Uterus (tissue), 4 donors: ENCODE data around the gene DQX1. TPM values are rescaled to one million over a fixed set of nuclear protein-coding genes. Genes with fewer than 3 reads are reported as not detected.

Experiments used
- DNase-seq, 2 donors: peaks; one replicate each; pipeline ENCODE4 v3.0.0-alpha.2; 2019 to 2020
- H3K27ac ChIP-seq, 2 donors: fragments of 200-600 bp; sonication (generic); 1 replicate in 1 of 2; 2 replicates in 1 of 2; pipeline ENCODE4 v1.5.1; 2016 to 2018
- H3K27me3 ChIP-seq, 2 donors: fragments of 200-600 bp; sonication (generic); one replicate each; pipeline ENCODE4 v1.5.1; 2018 to 2019; ENCODE audit warnings: control low read depth in 1 of 2
- H3K36me3 ChIP-seq, 2 donors: fragments of 200-600 bp; sonication (generic); one replicate each; pipeline ENCODE4 v1.5.1; 2019; ENCODE audit warnings: control low read depth in 1 of 2
- H3K4me1 ChIP-seq, 2 donors: fragments of 200-600 bp; sonication (generic); one replicate each; pipeline ENCODE4 v1.5.1; 2018 to 2019; ENCODE audit warnings: control low read depth in 1 of 2
- H3K4me3 ChIP-seq, 2 donors: fragments of 200-600 bp; sonication (generic); 1 replicate in 1 of 2; 2 replicates in 1 of 2; pipeline ENCODE4 v1.5.1; 2018 to 2019; ENCODE audit warnings: mild to moderate bottlenecking in 1 of 2
- H3K9me3 ChIP-seq, 2 donors: fragments of 200-600 bp; sonication (generic); one replicate each; pipeline ENCODE4 v1.5.1; 2019; ENCODE audit warnings: control low read depth in 1 of 2
- POLR2A ChIP-seq, 2 donors: fragments of 450-650 bp; IDR thresholded peaks; one replicate each; pipeline ENCODE4 v1.6.1; 2016; ENCODE audit warnings: antibody characterized with exemption in 2 of 2, mild to moderate bottlenecking in 1 of 2, moderate library complexity in 1 of 2
- intact Hi-C: fragments of 100-400 bp; cut with DNase I; formaldehyde crosslinking; loops from one replicate; pipeline ENCODE4 v1.15.1; 2023; ENCODE audit warnings: low total_unique reads
- total RNA-seq, 4 donors: library from RNA; depleted of rRNA in 3 of 4; stranded (reverse); fragments of >200 nt in 3 of 4; gene quantifications; one replicate each; pipeline versions ENCODE4 v1.1.0 to v1.2.4, GENCODE V29; 2014 to 2023
- TF ChIP-seq, protein P1 (sequence below), 4 experiments: fragments of 200-600 bp in 2 of 4; fragments of 450-650 bp in 2 of 4; sonication (generic) in 2 of 4; IDR thresholded peaks; one replicate each; pipeline ENCODE4 v1.5.1; 2016 to 2019; ENCODE audit warnings: antibody characterized with exemption in 4 of 4, mild to moderate bottlenecking in 2 of 4, moderate library complexity in 1 of 4
- donor health status: DM: yes; HTN: yes; CAD: no.

Gene DQX1
- total RNA-seq, 4 donors from 2014 or later = not detected

DNA sequence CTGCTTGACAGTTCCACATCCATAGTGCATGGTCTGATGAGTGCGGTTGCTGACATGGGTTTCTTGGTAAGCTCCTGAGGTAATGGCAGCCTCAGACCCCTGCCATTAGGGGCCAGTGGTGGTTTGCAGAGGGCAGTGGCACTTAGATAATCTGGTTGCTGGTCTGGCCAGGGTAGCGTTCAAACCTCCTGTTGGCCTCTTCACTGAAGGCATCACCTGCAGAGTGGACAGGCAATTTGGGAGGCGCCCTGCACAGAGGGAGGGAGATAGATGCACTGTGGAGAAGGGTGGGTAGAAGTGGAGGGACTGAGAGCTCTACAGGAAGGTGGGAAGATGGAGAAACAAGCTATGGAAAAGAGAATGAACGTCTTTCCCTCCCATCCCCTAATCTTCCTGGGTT lies 7.4 kb upstream of the DQX1 start:
- Histone ChIP-seq H3K27ac (no peak overlapping the region), H3K4me1 (peaks cover 0 to 7% of the 10 kb centered on the region in 2 donors), H3K27me3 (no peaks in the 10 kb centered on the region), H3K36me3 (no peaks in the 10 kb centered on the region), H3K4me3 (no peak overlapping the region), H3K9me3 (no peaks in the 10 kb centered on the region)
- intact Hi-C loops = no loop called here
- no peak for DNase-seq
- TF ChIP-seq POLR2A (IDR thresholded peaks at IDR 0.05) = no peak
- TF ChIP-seq, protein P1, sequence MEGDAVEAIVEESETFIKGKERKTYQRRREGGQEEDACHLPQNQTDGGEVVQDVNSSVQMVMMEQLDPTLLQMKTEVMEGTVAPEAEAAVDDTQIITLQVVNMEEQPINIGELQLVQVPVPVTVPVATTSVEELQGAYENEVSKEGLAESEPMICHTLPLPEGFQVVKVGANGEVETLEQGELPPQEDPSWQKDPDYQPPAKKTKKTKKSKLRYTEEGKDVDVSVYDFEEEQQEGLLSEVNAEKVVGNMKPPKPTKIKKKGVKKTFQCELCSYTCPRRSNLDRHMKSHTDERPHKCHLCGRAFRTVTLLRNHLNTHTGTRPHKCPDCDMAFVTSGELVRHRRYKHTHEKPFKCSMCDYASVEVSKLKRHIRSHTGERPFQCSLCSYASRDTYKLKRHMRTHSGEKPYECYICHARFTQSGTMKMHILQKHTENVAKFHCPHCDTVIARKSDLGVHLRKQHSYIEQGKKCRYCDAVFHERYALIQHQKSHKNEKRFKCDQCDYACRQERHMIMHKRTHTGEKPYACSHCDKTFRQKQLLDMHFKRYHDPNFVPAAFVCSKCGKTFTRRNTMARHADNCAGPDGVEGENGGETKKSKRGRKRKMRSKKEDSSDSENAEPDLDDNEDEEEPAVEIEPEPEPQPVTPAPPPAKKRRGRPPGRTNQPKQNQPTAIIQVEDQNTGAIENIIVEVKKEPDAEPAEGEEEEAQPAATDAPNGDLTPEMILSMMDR (IDR thresholded peaks at IDR 0.05) = no peak

- no peaks in the 10 kb centered on the region for H3K27me3 ChIP-seq
- H3K4me3 ChIP-seq = no peak overlapping the region
- DNase-seq = no peak
- H3K36me3 ChIP-seq = no peaks in the 10 kb centered on the region
- peaks cover 0 to 8% of the 10 kb centered on the region in 2 donors for H3K4me1 ChIP-seq
- H3K9me3 ChIP-seq = no peaks in the 10 kb centered on the region
- intact Hi-C loops = no loop called here
- no peak overlapping the region for H3K27ac ChIP-seq
- TF ChIP-seq POLR2A (IDR thresholded peaks at IDR 0.05) = no peak
- TF ChIP-seq, protein P1 (IDR thresholded peaks at IDR 0.05) = no peak
Observed at GRCh38 chr2:74532222-74532621, 6.2 kb upstream of the DQX1 start.

DNA sequence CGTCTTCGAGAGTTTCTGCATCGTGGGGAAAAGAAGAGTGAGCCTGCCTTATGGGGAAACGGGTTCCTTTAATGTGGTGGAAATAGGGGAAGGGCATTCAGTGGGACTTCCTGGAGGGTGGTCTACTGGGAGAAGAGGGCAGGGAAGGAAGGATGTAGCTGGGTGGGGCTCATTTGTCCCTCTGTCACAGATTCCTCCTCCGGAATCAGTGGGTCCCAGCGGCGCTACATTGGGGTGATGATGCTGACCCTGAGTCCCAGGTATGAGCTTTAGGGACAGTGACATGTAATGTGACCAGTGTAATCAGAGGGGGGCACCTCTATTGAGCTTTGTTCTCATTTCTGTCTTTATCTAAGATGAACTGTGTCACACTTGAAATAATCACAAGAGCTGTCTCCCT lies 5.6 kb upstream of the DQX1 start:
- Histone ChIP-seq H3K4me3 (no peak overlapping the region), H3K4me1 (peaks cover 0 to 8% of the 10 kb centered on the region in 2 donors), H3K36me3 (no peaks in the 10 kb centered on the region), H3K27me3 (no peaks in the 10 kb centered on the region), H3K27ac (peak overlapping the region in 1 of 2 donors; percentile 7), H3K9me3 (no peaks in the 10 kb centered on the region)
- no peak for DNase-seq
- TF ChIP-seq, protein P1 (IDR thresholded peaks at IDR 0.05) = no peak
- intact Hi-C loops = no loop called here

- Histone ChIP-seq H3K9me3 (no peaks in the 10 kb centered on the region), H3K27ac (peak overlapping the region; percentile 61 to 88), H3K36me3 (no peaks in the 10 kb centered on the region), H3K27me3 (no peaks in the 10 kb centered on the region), H3K4me1 (peaks cover 0 to 8% of the 10 kb centered on the region in 2 donors), H3K4me3 (peak overlapping the region; percentile 69 to 84)
- intact Hi-C loops = no loop called here
- TF ChIP-seq, protein P1 (IDR thresholded peaks at IDR 0.05) = no peak
- TF ChIP-seq POLR2A (IDR thresholded peaks at IDR 0.05) = no peak
- peak in 1 of 2 donors; percentile 38 for DNase-seq
Observed at GRCh38 chr2:74530239-74531187, 4.5 kb upstream of the DQX1 start.
